ENCODE data around the gene MYBPC1.
"Not testable (repeated sequence)": the region's sequence is repeated elsewhere in the genome, so short reads cannot be mapped to it uniquely, and the experiment has no call there.

The MYBPC1 gene

GRCh38 chr12:101634724-101635123, 40.0 kb downstream of the MYBPC1 start:
- H3K9me3 ChIP-seq (ENCODE audit: low read length): no peaks in the 10 kb centered on the region
- no peaks in the 10 kb centered on the region for H3K36me3 ChIP-seq (ENCODE audit: insufficient read depth, low read length)
- no peaks in the 10 kb centered on the region for H3K4me1 ChIP-seq (ENCODE audit: insufficient read depth, low read length)
- H3K4me3 ChIP-seq (ENCODE audit: low read depth in 1 of 2, low read length in 2 of 2): no peak overlapping the region
- no peaks in the 10 kb centered on the region for H3K27me3 ChIP-seq (ENCODE audit: control insufficient read depth in 1 of 2, insufficient read depth in 2 of 2, low read length in 2 of 2)
- no peak overlapping the region for H3K27ac ChIP-seq (ENCODE audit: low read depth, low read length)
- H3K9ac ChIP-seq (ENCODE audit: low read length): no peak overlapping the region

GRCh38 chr12:101637936-101638335, 43.2 kb downstream of the MYBPC1 start:
- Histone ChIP-seq H3K27ac (ENCODE audit: low read depth, low read length) (no peak overlapping the region), H3K27me3 (ENCODE audit: control insufficient read depth in 1 of 2, insufficient read depth in 2 of 2, low read length in 2 of 2) (peaks cover 4 to 8% of the 10 kb centered on the region in 2 donors), H3K9me3 (ENCODE audit: low read length) (no peaks in the 10 kb centered on the region), H3K4me1 (ENCODE audit: insufficient read depth, low read length) (no peaks in the 10 kb centered on the region), H3K9ac (ENCODE audit: low read length) (no peak overlapping the region), H3K36me3 (ENCODE audit: insufficient read depth, low read length) (no peaks in the 10 kb centered on the region), H3K4me3 (ENCODE audit: low read depth in 1 of 2, low read length in 2 of 2) (no peak overlapping the region)

- H3K27me3 ChIP-seq (ENCODE audit: control insufficient read depth in 1 of 2, insufficient read depth in 2 of 2, low read length in 2 of 2): peaks cover 4 to 8% of the 10 kb centered on the region in 2 donors
- H3K36me3 ChIP-seq (ENCODE audit: insufficient read depth, low read length): no peaks in the 10 kb centered on the region
- no peak overlapping the region for H3K9ac ChIP-seq (ENCODE audit: low read length)
- H3K4me1 ChIP-seq (ENCODE audit: insufficient read depth, low read length): no peaks in the 10 kb centered on the region
- no peak overlapping the region for H3K27ac ChIP-seq (ENCODE audit: low read depth, low read length)
- H3K4me3 ChIP-seq (ENCODE audit: low read depth in 1 of 2, low read length in 2 of 2): peak overlapping the region in 1 of 2 donors; percentile 18
- no peaks in the 10 kb centered on the region for H3K9me3 ChIP-seq (ENCODE audit: low read length)
Observed at GRCh38 chr12:101642115-101643067, 47.6 kb downstream of the MYBPC1 start.

GRCh38 chr12:101647711-101648110, 52.9 kb downstream of the MYBPC1 start:
- H3K27ac ChIP-seq (ENCODE audit: low read depth, low read length): no peak overlapping the region
- no peaks in the 10 kb centered on the region for H3K9me3 ChIP-seq (ENCODE audit: low read length)
- no peak overlapping the region for H3K9ac ChIP-seq (ENCODE audit: low read length)
- peaks cover 0 to under 1% of the 10 kb centered on the region in 2 donors for H3K27me3 ChIP-seq (ENCODE audit: control insufficient read depth in 1 of 2, insufficient read depth in 2 of 2, low read length in 2 of 2)
- no peaks in the 10 kb centered on the region for H3K4me1 ChIP-seq (ENCODE audit: insufficient read depth, low read length)
- no peak overlapping the region for H3K4me3 ChIP-seq (ENCODE audit: low read depth in 1 of 2, low read length in 2 of 2)
- no peaks in the 10 kb centered on the region for H3K36me3 ChIP-seq (ENCODE audit: insufficient read depth, low read length)

- Histone ChIP-seq H3K9me3 (ENCODE audit: low read length) (no peaks in the 10 kb centered on the region), H3K36me3 (ENCODE audit: insufficient read depth, low read length) (no peaks in the 10 kb centered on the region), H3K27me3 (ENCODE audit: control insufficient read depth in 1 of 2, insufficient read depth in 2 of 2, low read length in 2 of 2) (no peaks in the 10 kb centered on the region), H3K4me1 (ENCODE audit: insufficient read depth, low read length) (no peaks in the 10 kb centered on the region), H3K9ac (ENCODE audit: low read length) (no peak overlapping the region), H3K4me3 (ENCODE audit: low read depth in 1 of 2, low read length in 2 of 2) (no peak overlapping the region), H3K27ac (ENCODE audit: low read depth, low read length) (no peak overlapping the region)
Observed at GRCh38 chr12:101648195-101648594, 53.4 kb downstream of the MYBPC1 start.

- H3K9me3 ChIP-seq (ENCODE audit: low read length): no peaks in the 10 kb centered on the region
- H3K27me3 ChIP-seq (ENCODE audit: control insufficient read depth in 1 of 2, insufficient read depth in 2 of 2, low read length in 2 of 2): no peaks in the 10 kb centered on the region
- no peaks in the 10 kb centered on the region for H3K4me1 ChIP-seq (ENCODE audit: insufficient read depth, low read length)
- no peak overlapping the region for H3K27ac ChIP-seq (ENCODE audit: low read depth, low read length)
- H3K4me3 ChIP-seq (ENCODE audit: low read depth in 1 of 2, low read length in 2 of 2): no peak overlapping the region
- H3K36me3 ChIP-seq (ENCODE audit: insufficient read depth, low read length): no peaks in the 10 kb centered on the region
- no peak overlapping the region for H3K9ac ChIP-seq (ENCODE audit: low read length)
Observed at GRCh38 chr12:101650346-101651117, 55.8 kb downstream of the MYBPC1 start.

- no peaks in the 10 kb centered on the region for H3K4me1 ChIP-seq (ENCODE audit: insufficient read depth, low read length)
- no peaks in the 10 kb centered on the region for H3K36me3 ChIP-seq (ENCODE audit: insufficient read depth, low read length)
- H3K27me3 ChIP-seq (ENCODE audit: control insufficient read depth in 1 of 2, insufficient read depth in 2 of 2, low read length in 2 of 2): no peaks in the 10 kb centered on the region
- H3K9ac ChIP-seq (ENCODE audit: low read length): no peak overlapping the region
- no peaks in the 10 kb centered on the region for H3K9me3 ChIP-seq (ENCODE audit: low read length)
- no peak overlapping the region for H3K27ac ChIP-seq (ENCODE audit: low read depth, low read length)
- no peak overlapping the region for H3K4me3 ChIP-seq (ENCODE audit: low read depth in 1 of 2, low read length in 2 of 2)
Observed at GRCh38 chr12:101653030-101653429, 58.3 kb downstream of the MYBPC1 start.

GRCh38 chr12:101653503-101653902, 58.7 kb downstream of the MYBPC1 start:
- no peaks in the 10 kb centered on the region for H3K36me3 ChIP-seq (ENCODE audit: insufficient read depth, low read length)
- no peak overlapping the region for H3K9ac ChIP-seq (ENCODE audit: low read length)
- no peaks in the 10 kb centered on the region for H3K27me3 ChIP-seq (ENCODE audit: control insufficient read depth in 1 of 2, insufficient read depth in 2 of 2, low read length in 2 of 2)
- no peak overlapping the region for H3K4me3 ChIP-seq (ENCODE audit: low read depth in 1 of 2, low read length in 2 of 2)
- no peaks in the 10 kb centered on the region for H3K9me3 ChIP-seq (ENCODE audit: low read length)
- no peaks in the 10 kb centered on the region for H3K4me1 ChIP-seq (ENCODE audit: insufficient read depth, low read length)
- H3K27ac ChIP-seq (ENCODE audit: low read depth, low read length): no peak overlapping the region

- no peaks in the 10 kb centered on the region for H3K9me3 ChIP-seq (ENCODE audit: low read length)
- H3K27me3 ChIP-seq (ENCODE audit: control insufficient read depth in 1 of 2, insufficient read depth in 2 of 2, low read length in 2 of 2): no peaks in the 10 kb centered on the region
- no peak overlapping the region for H3K27ac ChIP-seq (ENCODE audit: low read depth, low read length)
- H3K4me1 ChIP-seq (ENCODE audit: insufficient read depth, low read length): no peaks in the 10 kb centered on the region
- no peaks in the 10 kb centered on the region for H3K36me3 ChIP-seq (ENCODE audit: insufficient read depth, low read length)
- no peak overlapping the region for H3K9ac ChIP-seq (ENCODE audit: low read length)
- H3K4me3 ChIP-seq (ENCODE audit: low read depth in 1 of 2, low read length in 2 of 2): no peak overlapping the region
Observed at GRCh38 chr12:101654442-101654841, 59.7 kb downstream of the MYBPC1 start.

GRCh38 chr12:101655393-101655792, 60.6 kb downstream of the MYBPC1 start:
- Histone ChIP-seq H3K36me3 (ENCODE audit: insufficient read depth, low read length) (no peaks in the 10 kb centered on the region), H3K27ac (ENCODE audit: low read depth, low read length) (no peak overlapping the region), H3K9me3 (ENCODE audit: low read length) (no peaks in the 10 kb centered on the region), H3K9ac (ENCODE audit: low read length) (no peak overlapping the region), H3K4me1 (ENCODE audit: insufficient read depth, low read length) (no peaks in the 10 kb centered on the region), H3K4me3 (ENCODE audit: low read depth in 1 of 2, low read length in 2 of 2) (no peak overlapping the region), H3K27me3 (ENCODE audit: control insufficient read depth in 1 of 2, insufficient read depth in 2 of 2, low read length in 2 of 2) (no peaks in the 10 kb centered on the region)

- H3K4me3 ChIP-seq (ENCODE audit: low read depth in 1 of 2, low read length in 2 of 2); H3K9me3 ChIP-seq (ENCODE audit: low read length); H3K9ac ChIP-seq (ENCODE audit: low read length); H3K27ac ChIP-seq (ENCODE audit: low read depth, low read length); H3K36me3 ChIP-seq (ENCODE audit: insufficient read depth, low read length); H3K4me1 ChIP-seq (ENCODE audit: insufficient read depth, low read length); H3K27me3 ChIP-seq (ENCODE audit: control insufficient read depth in 1 of 2, insufficient read depth in 2 of 2, low read length in 2 of 2): not testable (repeated sequence)
Observed at GRCh38 chr12:101660662-101661061, 65.9 kb downstream of the MYBPC1 start.

Measured in muscle layer of colon (tissue), 2 donors.